ENCODE results near the gene GAS6.

- TF ChIP-seq BHLHE40 (IDR thresholded peaks at IDR 0.05; ENCODE audit: borderline replicate concordance) (no peak), SP1 (IDR thresholded peaks at IDR 0.05) (no peak), ZNF384 (IDR thresholded peaks at IDR 0.05) (no peak), TARDBP (IDR thresholded peaks at IDR 0.05) (no peak), FOXM1 (IDR thresholded peaks at IDR 0.05; ENCODE audit: borderline replicate concordance) (no peak)
These were observed 46.7 kb downstream of the GAS6 start for GRCh38 chr13:113816946-113817859.
